Brain microvascular endothelial cell (primary cell): ENCODE measurements around the gene HBG2.

ENCODE experiments used
- DNase-seq: peaks from one replicate; pipeline ENCODE4 v3.0.0-alpha.2; 2020
- H3K27ac ChIP-seq: fragments of 250-450 bp; sonication (Bioruptor Pico); 2 replicates; pipeline ENCODE4 v1.5.1; 2020; ENCODE audit warnings: mild to moderate bottlenecking, moderate library complexity
- H3K27me3 ChIP-seq: fragments of 250-450 bp; sonication (Bioruptor Pico); replicated peaks from 2 replicates; pipeline ENCODE4 v1.5.1; 2020; ENCODE audit warnings: mild to moderate bottlenecking
- H3K36me3 ChIP-seq: fragments of 250-450 bp; sonication (Bioruptor Pico); replicated peaks from 2 replicates; pipeline ENCODE4 v1.5.1; 2020; ENCODE audit warnings: mild to moderate bottlenecking
- H3K4me3 ChIP-seq: 2 replicates; pipeline ENCODE4 v1.5.1; 2011; ENCODE audit warnings: low read depth, mild to moderate bottlenecking, control low read depth, low read length, moderate library complexity
- CTCF ChIP-seq: IDR thresholded peaks from 2 replicates; pipeline ENCODE4 v1.5.1; 2011; ENCODE audit warnings: low read depth, mild to moderate bottlenecking, moderate library complexity, low read length, control low read depth, inconsistent platforms; ENCODE audit errors: missing control alignments
- in situ Hi-C: cut with HindIII; loops from 2 replicates; pipeline ENCODE4 v1.10.0; 2017; ENCODE audit warnings: low sequenced_read_pairs, low pct_ligation_motif_present

HBG2 gene

GRCh38 chr11:5272395-5273017 lies 17.9 kb upstream of the HBG2 start:
- DNase-seq = no peak
- Histone ChIP-seq H3K36me3 (no peaks in the 10 kb centered on the region), H3K4me3 (no peak overlapping the region), H3K27me3 (no peaks in the 10 kb centered on the region), H3K27ac (no peak overlapping the region)
- in situ Hi-C loops = no loop called here
- TF ChIP-seq CTCF = no peak

DNA sequence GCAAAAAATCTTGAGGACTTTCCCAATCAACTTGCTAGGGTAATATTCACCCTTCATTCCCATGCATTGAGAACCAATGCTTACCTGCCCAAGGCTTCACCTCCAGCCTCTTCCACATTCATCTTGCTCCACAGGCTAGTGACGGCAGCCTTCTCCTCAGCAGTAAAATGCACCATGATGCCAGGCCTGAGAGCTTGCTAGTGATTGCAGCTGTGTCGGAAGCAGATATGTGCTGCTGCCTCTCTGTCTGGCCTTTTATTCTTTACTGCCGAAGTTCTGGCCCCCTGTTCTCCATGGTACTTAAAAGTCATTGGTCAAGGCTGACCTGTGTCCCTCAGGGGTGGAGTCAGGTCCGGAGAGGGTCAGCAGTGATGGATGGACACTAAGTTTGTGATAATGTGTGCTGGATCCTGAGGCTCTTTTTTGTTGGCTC lies 15.2 kb upstream of the HBG2 start, which contains the start of gene HBE1:
HBE1 (minus strand) TSS at position 231 of the 433 bp plus-strand sequence; CDS start at position 176, 55 bp downstream.
- no peak for DNase-seq
- no peak within 1 kb of the TSS for H3K27ac ChIP-seq
- no peaks in the 10 kb centered on the region for H3K27me3 ChIP-seq
- in situ Hi-C loops = no loop called here
- H3K4me3 ChIP-seq = no peak within 1 kb of the TSS
- no peak for TF ChIP-seq CTCF
- H3K36me3 ChIP-seq = no peaks in the 10 kb centered on the region

- H3K4me3 ChIP-seq = no peak overlapping the region
- H3K27me3 ChIP-seq = no peaks in the 10 kb centered on the region
- H3K27ac ChIP-seq = no peak overlapping the region
- TF ChIP-seq CTCF = no peak
- in situ Hi-C loops = no loop called here
- H3K36me3 ChIP-seq = no peaks in the 10 kb centered on the region
- no peak for DNase-seq
Observed at GRCh38 chr11:5267033-5267563, 12.5 kb upstream of the HBG2 start.

DNA sequence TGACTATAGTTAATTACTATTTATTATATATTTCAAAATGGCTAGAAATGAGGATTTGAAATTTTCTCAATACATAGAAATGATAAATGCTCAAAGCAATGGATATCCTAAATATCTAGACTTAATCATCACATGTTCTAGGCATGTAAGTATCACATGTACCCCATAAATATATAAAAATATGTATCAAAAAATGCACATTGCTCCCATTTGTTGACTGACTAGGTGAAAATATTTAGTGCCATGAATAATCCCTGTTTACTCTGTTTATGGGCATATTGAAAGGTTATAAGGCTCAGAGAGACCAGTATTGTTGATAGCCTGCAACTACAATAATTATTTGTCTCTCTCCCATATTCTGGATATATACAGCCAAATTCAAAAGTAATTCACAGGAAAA lies 12.0 kb upstream of the HBG2 start:
- Histone ChIP-seq H3K27ac (no peak overlapping the region), H3K4me3 (no peak overlapping the region), H3K36me3 (no peaks in the 10 kb centered on the region), H3K27me3 (no peaks in the 10 kb centered on the region)
- in situ Hi-C loops = no loop called here
- no peak for TF ChIP-seq CTCF
- DNase-seq = no peak

GRCh38 chr11:5265832-5266231 lies 11.3 kb upstream of the HBG2 start:
- in situ Hi-C loops = no loop called here
- Histone ChIP-seq H3K36me3 (no peaks in the 10 kb centered on the region), H3K27me3 (no peaks in the 10 kb centered on the region), H3K4me3 (no peak overlapping the region), H3K27ac (no peak overlapping the region)
- DNase-seq = no peak
- TF ChIP-seq CTCF = no peak
